IMR-90 (cell line): Measurements from ENCODE around the gene DHCR24. TPM values are rescaled to one million over a fixed set of nuclear protein-coding genes. Genes with fewer than 3 reads are reported as not detected.

Source experiments
- ATAC-seq: fragments of 200-7000 bp; cut with Tn5 transposase; 2 replicates; pipeline ENCODE4 v1.9.1; 2020; ENCODE audit warnings: low read depth, mild to moderate bottlenecking, moderate library complexity
- BruUV-seq: library from RNA; stranded (reverse); fragments of 400-500 nt; replicated peaks from 2 replicates; lab custom pipeline; 2021; lab: Mats Ljungman, UMichigan
- CTCF ChIA-PET: fragments of 300-600 bp; formaldehyde crosslinking; extraction: SDS; loops from one replicate; lab custom pipeline; 2021; ENCODE audit warnings: antibody characterized with exemption; lab: Yijun Ruan, JAX
- POLR2A ChIA-PET: fragments of 300-600 bp; sonication (Branson Sonifier 250); formaldehyde crosslinking; loops from one replicate; lab custom pipeline; 2022; ENCODE audit warnings: antibody characterized with exemption; ENCODE audit not compliant: unreplicated experiment; lab: Charles Lee
- DNase-seq: peaks from one replicate; pipeline ENCODE4 v3.0.0; 2013
- H2AFZ ChIP-seq: replicated peaks from 2 replicates; pipeline ENCODE3; 2013; ENCODE audit warnings: low read length, mild to moderate bottlenecking; ENCODE audit not compliant: poor library complexity
- H2AK5ac ChIP-seq: 2 replicates; pipeline ENCODE4 v1.6.1; 2013; ENCODE audit warnings: low read depth, low read length, inconsistent platforms
- H2AK9ac ChIP-seq: replicated peaks from 2 replicates; pipeline ENCODE3; 2013; ENCODE audit warnings: mild to moderate bottlenecking, low read depth, low read length, moderate library complexity; ENCODE audit not compliant: poor library complexity
- H2BK120ac ChIP-seq: 2 replicates; pipeline ENCODE4 v1.6.1; 2013; ENCODE audit warnings: low read depth, low read length, inconsistent platforms
- H2BK15ac ChIP-seq: 3 replicates; pipeline ENCODE4 v1.6.1; 2013; ENCODE audit warnings: low read depth, low read length, inconsistent platforms
- H2BK20ac ChIP-seq: 2 replicates; pipeline ENCODE4 v1.6.1; 2013; ENCODE audit warnings: low read depth, mild to moderate bottlenecking, inconsistent platforms, low read length, moderate library complexity
- H2BK5ac ChIP-seq: 2 replicates; pipeline ENCODE4 v1.6.1; 2013; ENCODE audit warnings: mild to moderate bottlenecking, low read depth, low read length, inconsistent platforms; ENCODE audit not compliant: poor library complexity, severe bottlenecking
- H3K14ac ChIP-seq: replicated peaks from 2 replicates; pipeline ENCODE4 v1.6.1; 2013; ENCODE audit warnings: low read depth, low read length, inconsistent platforms
- H3K18ac ChIP-seq: 2 replicates; pipeline ENCODE4 v1.6.1; 2013; ENCODE audit warnings: low read depth, low read length, control low read depth
- H3K23ac ChIP-seq: 2 replicates; pipeline ENCODE4 v1.6.1; 2013; ENCODE audit warnings: low read depth, low read length, inconsistent platforms
- H3K27ac ChIP-seq: 2 replicates; pipeline ENCODE4 v1.5.1; 2013; ENCODE audit warnings: mild to moderate bottlenecking, control low read depth, low read length; ENCODE audit not compliant: insufficient read depth
- H3K27me3 ChIP-seq: 2 replicates; pipeline ENCODE4 v1.6.1; 2013; ENCODE audit warnings: low read length; ENCODE audit not compliant: control insufficient read depth, insufficient read depth
- H3K36me3 ChIP-seq: 2 replicates; pipeline ENCODE4 v1.6.1; 2013; ENCODE audit warnings: low read length, mixed read lengths; ENCODE audit not compliant: control insufficient read depth, insufficient read depth
- H3K4ac ChIP-seq: 2 replicates; pipeline ENCODE4 v1.6.1; 2013; ENCODE audit warnings: low read depth, low read length, inconsistent platforms
- H3K4me1 ChIP-seq: 2 replicates; pipeline ENCODE4 v1.6.1; 2013; ENCODE audit warnings: low read length, mixed read lengths; ENCODE audit not compliant: control insufficient read depth, insufficient read depth
- H3K4me2 ChIP-seq: 2 replicates; pipeline ENCODE4 v1.6.1; 2013; ENCODE audit warnings: low read depth, mild to moderate bottlenecking, control low read depth, low read length, moderate library complexity
- H3K4me3 ChIP-seq: 2 replicates; pipeline ENCODE4 v1.5.1; 2013; ENCODE audit warnings: low read depth, mild to moderate bottlenecking, control low read depth, low read length, moderate library complexity; ENCODE audit not compliant: insufficient read depth
- H3K56ac ChIP-seq: 2 replicates; pipeline ENCODE4 v1.6.1; 2013; ENCODE audit warnings: low read length, inconsistent platforms; ENCODE audit not compliant: insufficient read depth; ENCODE audit errors: extremely low read depth
- H3K79me1 ChIP-seq, 2 experiments: 2 replicates each; pipeline ENCODE4 v1.6.1; 2013; ENCODE audit warnings: low read length in 2 of 2, inconsistent platforms in 1 of 2, low read depth in 1 of 2
- H3K9ac ChIP-seq: 2 replicates; pipeline ENCODE4 v1.6.1; 2013; ENCODE audit warnings: low read depth, low read length, control low read depth
- H3K9me1 ChIP-seq: 2 replicates; pipeline ENCODE4 v1.6.1; 2013; ENCODE audit warnings: low read length, inconsistent platforms; ENCODE audit not compliant: insufficient read depth
- H3K9me3 ChIP-seq: 2 replicates; pipeline ENCODE4 v1.6.1; 2013; ENCODE audit warnings: low read length; ENCODE audit not compliant: control insufficient read depth, insufficient read depth
- H4K20me1 ChIP-seq: 2 replicates; pipeline ENCODE4 v1.6.1; 2013; ENCODE audit warnings: low read length, inconsistent platforms; ENCODE audit not compliant: insufficient read depth
- H4K5ac ChIP-seq: 2 replicates; pipeline ENCODE4 v1.6.1; 2013; ENCODE audit warnings: mild to moderate bottlenecking, low read depth, low read length, control low read depth
- H4K8ac ChIP-seq, 2 experiments: 2 replicates each; pipeline ENCODE4 v1.6.1; 2013; ENCODE audit warnings: low read depth in 2 of 2, low read length in 2 of 2, control low read depth in 1 of 2, inconsistent platforms in 1 of 2
- H4K91ac ChIP-seq: 2 replicates; pipeline ENCODE4 v1.6.1; 2013; ENCODE audit warnings: low read depth, low read length, inconsistent platforms; ENCODE audit not compliant: insufficient read depth
- CEBPB ChIP-seq: IDR thresholded peaks from 2 replicates; pipeline ENCODE4 v1.6.1; 2012; ENCODE audit warnings: low read depth, low read length, improper control_type of control experiment
- MAFK ChIP-seq: IDR thresholded peaks from 2 replicates; pipeline ENCODE4 v1.6.1; 2012; ENCODE audit warnings: low read depth, low read length, improper control_type of control experiment
- WGBS, 2 experiments: methylation state at CpG; one replicate each; pipeline versions ENCODE4 v1.1.5 to v1.1.7; 2013; ENCODE audit warnings: missing lambda C conversion rate in 2 of 2; ENCODE audit not compliant: insufficient read length in 1 of 2; ENCODE audit errors: extremely low coverage in 2 of 2; 5-methylcytosine and 5-hydroxymethylcytosine counted together
- dilution Hi-C: fragments of 300-500 bp; cut with HindIII; formaldehyde crosslinking; loops from one replicate; pipeline ENCODE4 v1.14.3; 2018; ENCODE audit warnings: low sequenced_read_pairs; ENCODE audit not compliant: unreplicated experiment
- in situ Hi-C: fragments of 300-500 bp; cut with MboI; formaldehyde crosslinking; loops from 3 replicates; pipeline ENCODE4 v1.14.3; 2019; ENCODE audit warnings: low sequenced_read_pairs, inconsistent platforms, mixed read lengths
- intact Hi-C: fragments of 100-400 bp; cut with micrococcal nuclease; formaldehyde crosslinking; loops from 2 replicates; pipeline ENCODE4 v1.10.0; 2022
- polyA plus RNA-seq, 3 experiments: library from polyadenylated mRNA; depleted of rRNA; stranded (reverse); fragments of >200 nt; gene quantifications; 2 replicates each; pipeline ENCODE4 v1.2.3, GENCODE V29; 2012; ENCODE audit warnings: low replicate concordance in 1 of 3
- total RNA-seq: library from RNA; depleted of rRNA; stranded (reverse); fragments of >200 nt; gene quantifications from 2 replicates; pipeline ENCODE4 v1.2.3, GENCODE V29; 2012

DHCR24 gene
- total and polyA plus RNA-seq, 2 of the 4 experiments (the other 2 are of a cell fraction) = 130 to 194 TPM

- H3K4me1 ChIP-seq = no peaks in the 10 kb centered on the region
- H2BK5ac ChIP-seq = no peak overlapping the region
- no peak overlapping the region for H3K27ac ChIP-seq
- H4K91ac ChIP-seq = no peak overlapping the region
- H2AK9ac ChIP-seq = no peak overlapping the region
- no peak overlapping the region for H2AK5ac ChIP-seq
- H3K27me3 ChIP-seq = peaks cover 41% of the 10 kb centered on the region
- TF ChIP-seq CEBPB (no peak), MAFK (peak; percentile 30; the same call in 1 of the 2 replicates)
- no peak overlapping the region for H3K14ac ChIP-seq
- CTCF ChIA-PET = interaction anchor here (0.7 kb wide), 1 partner anchor 697 kb away, joined by 3 read pairs; no protein-coding TSS in a partner anchor
- H2BK15ac ChIP-seq = no peak overlapping the region
- dilution Hi-C loops = no loop called here
- POLR2A ChIA-PET = no interaction called here
- H3K9ac ChIP-seq = no peak overlapping the region
- H4K5ac ChIP-seq = no peak overlapping the region
- H3K56ac ChIP-seq = no peak overlapping the region
- H4K20me1 ChIP-seq = no peaks in the 10 kb centered on the region
- H3K9me1 ChIP-seq = no peaks in the 10 kb centered on the region
- H2BK120ac ChIP-seq = no peak overlapping the region
- no peak overlapping the region for H2BK20ac ChIP-seq
- no peaks in the 10 kb centered on the region for H3K79me1 ChIP-seq
- H3K9me3 ChIP-seq = peaks cover 8% of the 10 kb centered on the region; the same call in 1 of the 2 replicates
- H3K18ac ChIP-seq = no peak overlapping the region
- no peak overlapping the region for H3K23ac ChIP-seq
- no peak overlapping the region for H3K4ac ChIP-seq
- intact Hi-C loops = no loop called here
- ATAC-seq = no peak
- in situ Hi-C loops = no loop called here
- no peaks in the 10 kb centered on the region for H3K36me3 ChIP-seq
- no peak overlapping the region for H3K4me3 ChIP-seq
- WGBS, 2 experiments = no CpG with 5 or more reads among the region's 1 CpG
- no peak overlapping the region for H2AFZ ChIP-seq
- no peak overlapping the region for H4K8ac ChIP-seq
- no peak for DNase-seq
- BruUV-seq = no TSS peak
- no peak overlapping the region for H3K4me2 ChIP-seq
These were observed 52.9 kb downstream of the DHCR24 start for GRCh38 chr1:54834007-54834541.
